Caco-2 (cell line): ENCODE results near the gene ATXN3L. TPM values are rescaled to one million over a fixed set of nuclear protein-coding genes. Genes with fewer than 3 reads are reported as not detected.

Source experiments
- Bru-seq: library from RNA; stranded (reverse); fragments of 400-500 nt; gene quantifications from one replicate; lab custom pipeline; 2021; lab: Mats Ljungman, UMichigan
- BruChase-seq, 2 experiments: library from RNA; stranded (reverse); fragments of 400-500 nt; gene quantifications; one replicate each; lab custom pipeline; 2021; lab: Mats Ljungman, UMichigan
- BruUV-seq: library from RNA; stranded (reverse); fragments of 400-500 nt; replicated peaks from 2 replicates; lab custom pipeline; 2021; lab: Mats Ljungman, UMichigan
- CTCF ChIA-PET: fragments of 300-600 bp; sonication (Branson Sonifier 250); formaldehyde crosslinking; loops from one replicate; lab custom pipeline; 2022; ENCODE audit warnings: antibody characterized with exemption; lab: Charles Lee
- POLR2A ChIA-PET: fragments of 300-600 bp; sonication (Branson Sonifier 250); formaldehyde crosslinking; loops from one replicate; lab custom pipeline; 2022; ENCODE audit warnings: antibody characterized with exemption; lab: Charles Lee
- DNase-seq, 2 experiments: peaks; one replicate each; pipeline versions ENCODE4 v3.0.0 to v3.0.0-alpha.2; 2020 to 2022
- H3K27me3 ChIP-seq: replicated peaks from 2 replicates; pipeline ENCODE4 v1.6.0; 2011; ENCODE audit warnings: low read length; ENCODE audit not compliant: control insufficient read depth, insufficient read depth
- H3K36me3 ChIP-seq: 2 replicates; pipeline ENCODE4 v1.5.1; 2011; ENCODE audit warnings: low read length; ENCODE audit not compliant: control insufficient read depth, insufficient read depth
- H3K4me1 ChIP-seq: fragments of 250-450 bp; sonication (Bioruptor Pico); 2 replicates; pipeline ENCODE4 v1.5.1; 2020; ENCODE audit warnings: mild to moderate bottlenecking
- H3K4me3 ChIP-seq: 2 replicates; pipeline ENCODE4 v1.5.1; 2011; ENCODE audit warnings: low read depth, mild to moderate bottlenecking, control low read depth, low read length
- H3K9me3 ChIP-seq: fragments of 250-450 bp; sonication (Bioruptor Pico); 2 replicates; pipeline ENCODE4 v1.5.1; 2020; ENCODE audit warnings: mild to moderate bottlenecking, moderate library complexity
- H3K27ac Mint-ChIP-seq: one replicate; pipeline ENCODE4 v1.8.0; 2022; ENCODE audit warnings: mixed read lengths; ENCODE audit not compliant: unreplicated experiment
- H3K27me3 Mint-ChIP-seq: one replicate; pipeline ENCODE4 v1.8.0; 2022; ENCODE audit warnings: mixed read lengths; ENCODE audit not compliant: insufficient read depth, unreplicated experiment
- H3K36me3 Mint-ChIP-seq: one replicate; pipeline ENCODE4 v1.8.0; 2022; ENCODE audit warnings: mild to moderate bottlenecking, mixed read lengths; ENCODE audit not compliant: insufficient read depth, unreplicated experiment
- H3K4me1 Mint-ChIP-seq: one replicate; pipeline ENCODE4 v1.8.0; 2022; ENCODE audit warnings: low read depth, mixed read lengths; ENCODE audit not compliant: unreplicated experiment
- H3K4me3 Mint-ChIP-seq: one replicate; pipeline ENCODE4 v1.8.0; 2022; ENCODE audit warnings: mild to moderate bottlenecking, moderate library complexity, mixed read lengths; ENCODE audit not compliant: unreplicated experiment
- H3K9me3 Mint-ChIP-seq: one replicate; pipeline ENCODE4 v1.8.0; 2022; ENCODE audit warnings: mixed read lengths; ENCODE audit not compliant: unreplicated experiment
- intact Hi-C: fragments of 100-400 bp; cut with micrococcal nuclease; formaldehyde crosslinking; loops from one replicate; pipeline ENCODE4 v1.10.0; 2022; ENCODE audit not compliant: unreplicated experiment
- long read RNA-seq: library from polyadenylated mRNA; stranded (forward); transcript quantifications from one replicate; pipeline ENCODE4 v2.0.0, GENCODE V29; 2022
- total RNA-seq: library from RNA; stranded (reverse); gene quantifications from 2 replicates; pipeline ENCODE4 v1.2.3, GENCODE V29; 2022
- TF ChIP-seq, protein P1 (sequence below), 2 experiments: fragments of 200-600 bp in 1 of 2; IDR thresholded peaks; 1 replicate in 1 of 2; 2 replicates in 1 of 2; pipeline versions ENCODE4 v1.5.1 to v1.8.0; 2011 to 2022; ENCODE audit warnings: antibody characterized with exemption in 1 of 2, control low read depth in 1 of 2, inconsistent platforms in 1 of 2, low read depth in 1 of 2, low read length in 1 of 2, mild to moderate bottlenecking in 1 of 2, moderate library complexity in 1 of 2; ENCODE audit not compliant: insufficient read depth in 1 of 2, severe bottlenecking in 1 of 2, unreplicated experiment in 1 of 2

ATXN3L gene
- not detected in 2 replicates for total RNA-seq
- not detected for Bru-seq, nascent RNA
- BruChase-seq, experiment 1, labeled RNA remaining after a 2-hour chase, result not detected
- not detected for BruChase-seq, experiment 2, labeled RNA remaining after a 6-hour chase
- long read RNA-seq, result 0 reads

DNA sequence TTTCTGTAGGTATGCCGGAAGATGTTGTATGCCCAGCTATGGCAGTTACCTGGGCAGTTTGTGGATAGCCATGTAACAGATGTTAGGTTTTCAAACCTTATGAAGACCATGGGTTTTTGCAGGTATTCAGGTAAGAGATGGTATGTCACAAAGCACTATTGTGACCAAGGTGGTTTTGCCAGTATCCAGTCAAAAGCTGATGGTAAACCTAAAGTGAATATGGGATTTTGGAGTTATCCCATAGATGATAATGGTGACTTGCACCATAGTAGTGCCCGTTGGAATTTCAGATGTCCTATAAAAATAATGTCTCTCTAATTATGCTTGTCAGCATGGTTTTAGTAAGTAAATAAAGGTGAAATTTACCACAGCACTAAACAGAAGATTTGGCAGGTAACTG lies at the start of gene ATXN3L:
Gene ATXN3L (minus strand): TSS at position 101 of the 400 bp plus-strand sequence. CDS start 119 bp downstream, outside the sequence.
- no peaks in the 10 kb centered on the region for H3K9me3 ChIP-seq
- no peaks in the 10 kb centered on the region for H3K36me3 ChIP-seq
- no TSS peak for BruUV-seq
- Mint-ChIP-seq H3K4me1 (no peaks in the 10 kb centered on the region), H3K36me3 (no peaks in the 10 kb centered on the region), H3K4me3 (no peak within 1 kb of the TSS), H3K27ac (no peak within 1 kb of the TSS), H3K27me3 (no peaks in the 10 kb centered on the region), H3K9me3 (peaks cover 8% of the 10 kb centered on the region)
- DNase-seq, result no peak
- H3K4me1 ChIP-seq, result peaks cover 3% of the 10 kb centered on the region; the same call in 1 of the 2 replicates
- TF ChIP-seq, protein P1, sequence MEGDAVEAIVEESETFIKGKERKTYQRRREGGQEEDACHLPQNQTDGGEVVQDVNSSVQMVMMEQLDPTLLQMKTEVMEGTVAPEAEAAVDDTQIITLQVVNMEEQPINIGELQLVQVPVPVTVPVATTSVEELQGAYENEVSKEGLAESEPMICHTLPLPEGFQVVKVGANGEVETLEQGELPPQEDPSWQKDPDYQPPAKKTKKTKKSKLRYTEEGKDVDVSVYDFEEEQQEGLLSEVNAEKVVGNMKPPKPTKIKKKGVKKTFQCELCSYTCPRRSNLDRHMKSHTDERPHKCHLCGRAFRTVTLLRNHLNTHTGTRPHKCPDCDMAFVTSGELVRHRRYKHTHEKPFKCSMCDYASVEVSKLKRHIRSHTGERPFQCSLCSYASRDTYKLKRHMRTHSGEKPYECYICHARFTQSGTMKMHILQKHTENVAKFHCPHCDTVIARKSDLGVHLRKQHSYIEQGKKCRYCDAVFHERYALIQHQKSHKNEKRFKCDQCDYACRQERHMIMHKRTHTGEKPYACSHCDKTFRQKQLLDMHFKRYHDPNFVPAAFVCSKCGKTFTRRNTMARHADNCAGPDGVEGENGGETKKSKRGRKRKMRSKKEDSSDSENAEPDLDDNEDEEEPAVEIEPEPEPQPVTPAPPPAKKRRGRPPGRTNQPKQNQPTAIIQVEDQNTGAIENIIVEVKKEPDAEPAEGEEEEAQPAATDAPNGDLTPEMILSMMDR (IDR thresholded peaks at IDR 0.05; ENCODE audit: insufficient read depth in 1 of 2, low read depth in 1 of 2, low read length in 1 of 2, severe bottlenecking in 1 of 2, unreplicated experiment in 1 of 2), result no peak
- intact Hi-C loops, result no loop called here
- H3K27me3 ChIP-seq, result no peaks in the 10 kb centered on the region
- POLR2A ChIA-PET, result no interaction called here
- CTCF ChIA-PET, result no interaction called here
- no peak within 1 kb of the TSS for H3K4me3 ChIP-seq

DNA sequence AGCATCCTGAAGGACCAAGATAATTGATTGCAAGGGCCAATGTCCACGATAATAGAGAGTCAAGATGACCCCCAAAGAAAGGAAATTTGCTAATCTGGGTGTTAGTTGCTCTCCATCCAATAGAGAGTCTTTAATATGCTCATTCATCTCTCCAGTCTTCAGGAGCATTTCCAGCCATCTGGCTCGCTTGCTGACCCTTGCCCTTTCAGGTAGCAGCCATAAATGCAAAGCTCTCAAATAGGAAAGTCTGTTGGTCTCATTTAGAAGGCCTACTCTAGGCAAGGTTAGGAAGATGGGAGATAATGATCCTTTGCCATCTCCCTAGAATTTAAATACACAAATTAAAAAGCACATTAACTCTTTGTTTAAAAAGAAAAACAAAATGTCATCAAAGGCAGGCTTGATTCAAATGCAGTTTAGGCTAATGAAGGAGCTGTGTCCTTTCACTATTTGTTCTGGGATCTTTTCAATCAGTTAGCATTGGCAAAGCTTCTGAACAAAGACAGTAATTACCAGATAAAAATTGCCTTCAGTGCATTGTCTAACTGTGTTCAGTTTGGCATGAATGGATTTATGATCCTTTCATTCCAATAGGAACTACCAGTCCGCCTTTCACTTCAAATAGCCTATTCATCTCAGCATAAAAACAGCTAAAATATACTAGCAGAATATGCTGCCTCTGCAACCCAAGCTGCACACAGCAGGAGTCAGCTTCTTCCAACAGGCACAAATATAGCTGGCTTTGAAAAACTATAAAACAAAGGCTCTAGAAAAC lies 49.6 kb upstream of the ATXN3L start:
- intact Hi-C loops, result no loop called here
- no peak overlapping the region for H3K27ac Mint-ChIP-seq
- H3K27me3 ChIP-seq, result no peaks in the 10 kb centered on the region
- no peak overlapping the region for H3K4me3 Mint-ChIP-seq
- no peaks in the 10 kb centered on the region for H3K9me3 ChIP-seq
- no peaks in the 10 kb centered on the region for H3K36me3 Mint-ChIP-seq
- no peaks in the 10 kb centered on the region for H3K4me1 ChIP-seq
- no peaks in the 10 kb centered on the region for H3K36me3 ChIP-seq
- no TSS peak for BruUV-seq
- no peaks in the 10 kb centered on the region for H3K27me3 Mint-ChIP-seq
- H3K9me3 Mint-ChIP-seq, result no peaks in the 10 kb centered on the region
- TF ChIP-seq, protein P1 (IDR thresholded peaks at IDR 0.05; ENCODE audit: insufficient read depth in 1 of 2, low read depth in 1 of 2, low read length in 1 of 2, severe bottlenecking in 1 of 2, unreplicated experiment in 1 of 2), result no peak
- no peak for DNase-seq
- ChIA-PET POLR2A (no interaction called here), CTCF (no interaction called here)
- H3K4me3 ChIP-seq, result no peak overlapping the region
- no peaks in the 10 kb centered on the region for H3K4me1 Mint-ChIP-seq

DNA sequence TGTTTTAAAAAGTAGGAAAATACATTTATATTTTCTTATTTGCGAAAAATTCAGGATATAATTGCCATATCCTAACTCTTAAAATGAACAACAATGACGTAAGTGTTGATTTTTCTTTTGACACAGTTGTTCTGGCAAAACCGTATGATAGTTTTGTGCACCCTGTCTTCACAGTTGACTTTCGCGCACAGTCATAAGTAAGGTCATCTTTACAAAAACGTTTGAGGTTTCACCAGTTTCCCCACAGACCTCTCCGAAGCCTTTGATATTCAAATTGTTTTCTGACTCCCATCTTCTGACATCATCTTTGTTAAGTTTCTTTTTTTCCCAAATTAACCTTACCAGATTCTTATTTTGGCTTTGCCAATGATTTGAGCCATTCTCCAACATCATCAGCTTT lies 48.1 kb upstream of the ATXN3L start:
- H3K27me3 ChIP-seq, result no peaks in the 10 kb centered on the region
- intact Hi-C loops, result no loop called here
- no peaks in the 10 kb centered on the region for H3K9me3 ChIP-seq
- H3K4me1 ChIP-seq, result no peaks in the 10 kb centered on the region
- H3K27ac Mint-ChIP-seq, result no peak overlapping the region
- no peaks in the 10 kb centered on the region for H3K36me3 ChIP-seq
- DNase-seq, result no peak
- no TSS peak for BruUV-seq
- H3K36me3 Mint-ChIP-seq, result no peaks in the 10 kb centered on the region
- H3K9me3 Mint-ChIP-seq, result no peaks in the 10 kb centered on the region
- no peak overlapping the region for H3K4me3 ChIP-seq
- CTCF ChIA-PET, result no interaction called here
- H3K4me1 Mint-ChIP-seq, result no peaks in the 10 kb centered on the region
- TF ChIP-seq, protein P1 (IDR thresholded peaks at IDR 0.05; ENCODE audit: insufficient read depth in 1 of 2, low read depth in 1 of 2, low read length in 1 of 2, severe bottlenecking in 1 of 2, unreplicated experiment in 1 of 2), result no peak
- POLR2A ChIA-PET, result no interaction called here
- no peak overlapping the region for H3K4me3 Mint-ChIP-seq
- no peaks in the 10 kb centered on the region for H3K27me3 Mint-ChIP-seq
